ENCODE data around the gene KCNAB2.

GRCh38 chr1:6040444-6040843, 5.2 kb upstream of the KCNAB2 start:
- TF ChIP-seq CTCF (conservative IDR thresholded peaks at IDR 0.05; ENCODE audit: low read depth, low read length), result no peak
- TF ChIP-seq EZH2 (IDR thresholded peaks at IDR 0.05; ENCODE audit: low read length, unreplicated experiment), result no peak
- TF ChIP-seq EZH2phosphoT487 (IDR thresholded peaks at IDR 0.05; ENCODE audit: borderline replicate concordance, low read length), result no peak
